RCC 7860 (cell line): ENCODE results near the gene TANC2.

Experiments used
- DNase-seq: peaks from one replicate; pipeline ENCODE4 v3.0.0-alpha.2; 2015; ENCODE audit warnings: low spot score
- FAIRE-seq: peaks from 2 replicates; lab custom pipeline; 2012; peaks lifted over from hg19 to GRCh38; lab: Jason Lieb, UNC

TANC2 gene

DNA sequence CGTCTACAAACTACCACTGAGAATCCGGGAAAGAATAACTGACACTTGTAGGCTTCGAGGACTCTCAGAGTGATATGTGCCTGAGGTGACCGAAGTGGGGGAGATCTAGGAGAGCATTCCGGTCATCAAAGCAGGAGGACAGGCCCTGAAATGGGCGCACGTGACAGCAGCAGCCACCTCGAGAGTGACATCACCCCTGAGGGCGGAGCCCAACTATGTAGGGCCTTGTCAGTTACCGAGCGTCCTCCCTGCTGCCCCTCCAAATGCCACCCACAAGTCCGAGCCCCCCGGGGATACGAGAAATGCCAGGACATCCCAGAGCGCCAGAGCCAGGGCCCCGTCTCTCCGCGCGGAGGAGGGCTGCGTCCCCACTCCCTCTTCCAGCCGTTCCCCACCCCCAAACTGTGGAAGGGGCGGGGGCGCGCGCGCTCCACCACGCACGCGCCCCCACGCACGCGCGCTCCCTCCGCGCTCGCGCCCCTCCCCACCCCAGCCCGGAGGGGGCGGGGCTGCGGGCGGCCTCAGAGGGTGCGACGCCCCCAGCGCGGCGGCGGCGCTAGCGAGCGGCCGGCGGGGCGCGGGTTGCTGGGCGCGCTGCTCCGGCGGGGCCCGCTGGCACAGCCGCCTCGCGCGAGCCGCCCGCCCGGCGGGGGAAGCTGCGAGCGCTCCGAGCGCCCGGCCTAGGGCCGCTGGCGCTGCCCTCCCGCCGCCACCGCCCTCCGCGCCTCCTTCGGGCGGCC is at the start of gene TANC2:
TSS of gene TANC2 (plus strand) at position 550 of the 740 bp plus-strand sequence. CDS start 43,325 bp downstream, outside the sequence.
- FAIRE-seq (no peak), DNase-seq (peak; percentile 13)

DNA sequence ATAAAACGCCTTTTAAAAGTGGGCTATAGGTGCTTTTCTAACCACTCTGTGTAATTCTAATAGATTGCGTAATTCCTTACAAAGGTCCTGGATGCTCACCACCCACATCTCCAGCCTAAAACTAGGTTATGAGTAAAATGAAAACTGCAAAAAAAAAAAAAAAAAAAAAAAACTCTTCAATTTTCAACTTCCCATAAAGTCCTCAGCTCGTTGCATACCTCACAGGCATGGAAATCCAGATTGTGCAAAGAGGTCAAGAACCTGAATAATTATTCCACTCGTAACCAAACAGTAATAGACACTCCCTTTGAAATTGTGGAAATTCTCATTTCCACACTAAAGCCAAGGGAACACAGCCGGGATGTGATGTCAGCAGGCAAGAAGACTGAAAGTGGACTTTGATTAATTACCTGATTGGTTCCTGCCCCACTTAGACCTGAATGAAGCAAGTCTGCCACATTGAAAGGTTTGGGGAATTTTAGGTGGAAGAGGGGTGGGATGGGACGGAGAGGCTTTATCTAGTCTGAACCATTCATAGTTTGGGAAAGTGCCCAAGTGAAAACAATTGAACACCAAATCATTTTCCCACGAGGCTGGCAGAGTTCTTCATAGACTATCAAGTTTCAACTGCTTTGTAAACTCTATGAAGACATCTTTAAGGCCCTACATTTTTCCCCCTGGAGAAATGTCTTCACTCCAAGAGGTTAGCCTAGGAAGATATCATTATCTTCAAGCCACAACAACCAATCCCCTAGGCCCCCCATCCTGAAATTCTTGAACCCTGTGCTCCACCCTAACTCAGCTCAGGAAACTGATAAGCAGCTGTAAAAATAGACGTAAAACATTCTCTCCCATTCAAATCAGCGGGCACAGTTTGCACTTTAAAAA is 49.1 kb upstream of the TANC2 start:
- FAIRE-seq (no peak), DNase-seq (no peak)

DNA sequence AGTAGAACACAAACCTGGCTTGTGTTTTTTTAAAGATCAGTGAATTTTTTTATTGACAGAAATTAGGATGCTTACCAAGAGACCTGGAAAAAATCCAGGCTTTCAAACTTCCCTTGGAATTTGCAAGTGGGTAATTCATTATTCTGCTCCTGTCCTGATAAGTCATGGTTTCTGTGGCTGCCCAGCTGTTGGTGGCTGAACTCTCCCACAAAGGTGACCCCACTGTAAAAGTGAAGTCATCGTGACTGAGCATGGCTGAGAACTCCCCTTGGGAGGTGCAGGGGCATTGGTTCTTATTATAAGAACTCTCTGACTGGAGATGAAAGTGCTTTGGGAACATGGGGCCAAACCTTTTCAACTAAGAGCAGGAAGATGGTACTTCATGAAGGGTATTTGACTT is 46.6 kb upstream of the TANC2 start:
- peak; percentile 88 for FAIRE-seq
- DNase-seq, result peak; percentile 70

DNA sequence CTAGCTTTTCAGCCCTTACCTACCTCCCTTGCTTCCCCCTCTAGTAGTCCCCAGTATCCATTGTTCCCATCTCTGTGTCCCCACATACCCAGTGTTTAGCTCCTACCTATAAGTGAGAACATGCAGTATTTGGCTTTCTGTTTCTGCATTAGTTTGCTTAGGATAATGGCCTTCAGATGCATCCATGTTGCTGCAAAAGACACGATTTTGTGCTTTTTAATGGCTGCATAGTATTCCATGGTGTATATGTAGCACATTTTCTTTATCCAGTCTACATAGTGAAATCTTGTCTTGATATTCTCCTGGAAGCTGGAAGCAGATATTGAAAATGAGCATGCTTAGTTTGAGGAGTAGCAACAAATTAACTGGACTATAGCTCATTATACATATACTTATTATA is 45.7 kb upstream of the TANC2 start:
- DNase-seq, result no peak
- no peak for FAIRE-seq

DNA sequence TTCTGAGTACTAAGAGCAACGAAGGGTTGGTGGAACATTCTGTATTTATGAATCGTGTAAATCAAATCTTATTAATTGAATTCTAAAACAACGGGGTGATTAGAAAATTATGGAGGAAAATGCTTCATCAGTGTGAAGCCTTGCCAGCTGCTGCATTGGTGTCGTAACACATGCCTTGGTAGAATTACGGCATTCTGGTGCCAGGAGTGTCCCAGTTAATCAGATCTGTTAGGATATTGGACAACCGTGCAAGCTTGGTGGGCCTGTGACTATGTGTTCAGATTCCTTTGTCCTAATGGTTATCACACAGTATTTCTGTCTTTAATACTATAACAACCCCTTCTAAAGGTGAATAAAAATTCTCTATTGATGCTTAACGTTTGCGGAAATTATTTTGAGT is 44.2 kb upstream of the TANC2 start:
- FAIRE-seq (no peak), DNase-seq (no peak)

DNA sequence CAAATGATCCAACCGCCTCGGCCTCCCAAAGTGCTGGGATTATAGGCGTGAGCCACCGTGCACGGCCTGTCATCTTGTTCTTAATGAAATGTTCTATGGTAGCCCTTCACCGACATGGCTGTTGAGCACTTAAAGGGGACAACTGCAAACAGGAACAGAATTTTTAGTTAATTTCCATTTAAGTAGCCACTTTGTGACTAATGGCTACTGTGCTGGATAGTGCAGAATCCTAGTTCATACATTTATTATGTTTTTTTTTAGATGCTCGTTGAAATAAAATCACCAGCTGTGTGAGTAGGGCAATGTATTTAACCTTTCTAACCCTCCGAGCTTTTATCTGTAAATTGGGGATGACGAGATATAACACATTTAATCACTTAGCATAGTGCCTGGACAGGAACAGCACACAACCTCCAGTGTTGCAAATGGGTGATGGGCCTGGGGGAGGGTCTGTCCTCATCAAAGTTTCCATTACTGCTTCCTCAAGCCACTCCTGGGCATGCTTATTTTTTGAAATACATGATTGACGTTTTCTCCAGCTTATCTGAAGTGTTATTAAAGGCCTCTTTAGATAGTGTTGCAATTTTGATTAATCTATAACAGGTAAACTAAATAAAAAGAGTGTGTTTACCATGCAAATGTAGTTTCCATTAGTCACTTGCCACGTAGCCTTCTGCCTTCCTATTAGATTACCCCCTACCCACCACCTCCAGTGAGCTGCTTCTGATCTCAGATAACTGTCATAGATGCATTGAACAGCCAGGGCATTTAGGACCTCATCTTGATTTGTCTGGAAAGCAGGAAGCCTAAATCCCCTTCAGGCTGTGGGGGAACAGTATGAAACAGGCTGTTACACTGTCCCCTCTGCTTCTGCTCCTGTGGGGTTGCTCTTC is 42.5 kb upstream of the TANC2 start:
- no peak for FAIRE-seq
- DNase-seq, result no peak

DNA sequence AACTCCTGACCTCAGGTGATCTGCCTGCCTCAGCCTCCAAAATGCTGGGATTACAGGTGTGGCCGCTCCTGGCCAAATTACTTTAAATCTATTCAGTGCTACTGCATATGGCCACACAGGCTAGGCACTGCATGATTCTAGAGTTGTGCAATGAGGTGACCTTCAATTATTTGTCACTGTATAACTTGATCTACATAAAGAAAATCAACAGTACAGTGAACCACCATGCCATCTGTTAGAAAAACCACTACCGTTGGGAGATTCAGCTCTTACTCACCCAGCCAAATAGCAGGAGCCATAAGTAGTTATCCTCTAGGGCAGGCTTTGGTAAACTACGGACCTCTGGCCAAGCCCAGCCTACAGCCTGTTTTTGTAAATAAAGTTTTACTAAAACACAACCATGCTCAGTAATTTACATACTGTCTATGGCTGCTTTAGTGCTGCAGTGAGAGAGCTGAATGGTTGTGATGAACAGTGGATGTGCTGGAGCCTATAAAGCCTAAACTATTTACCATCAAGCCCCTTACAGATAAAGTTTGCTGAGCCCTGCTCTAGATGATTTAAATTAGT is 40.7 kb upstream of the TANC2 start:
- DNase-seq (peak; percentile 22), FAIRE-seq (no peak)

DNA sequence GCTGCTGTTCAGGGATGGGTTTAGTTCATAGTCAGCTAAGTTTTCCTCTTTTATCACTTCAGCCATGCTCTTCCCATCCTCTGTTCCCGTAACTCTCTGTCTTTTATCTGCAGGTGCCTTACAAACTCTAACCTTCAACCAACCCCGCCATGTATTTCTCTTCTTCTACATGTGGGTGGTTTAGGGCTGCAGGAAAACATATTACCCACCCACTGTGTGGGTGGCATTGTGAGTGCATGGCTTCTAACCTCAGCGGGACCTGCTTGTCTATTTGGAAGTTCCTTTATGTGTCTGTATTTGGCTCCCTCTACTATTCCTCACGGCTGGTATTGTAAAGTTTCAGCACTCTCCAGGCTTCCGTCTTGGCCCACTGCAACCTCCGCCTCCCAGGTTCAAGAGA is 39.0 kb upstream of the TANC2 start:
- no peak for FAIRE-seq
- no peak for DNase-seq

DNA sequence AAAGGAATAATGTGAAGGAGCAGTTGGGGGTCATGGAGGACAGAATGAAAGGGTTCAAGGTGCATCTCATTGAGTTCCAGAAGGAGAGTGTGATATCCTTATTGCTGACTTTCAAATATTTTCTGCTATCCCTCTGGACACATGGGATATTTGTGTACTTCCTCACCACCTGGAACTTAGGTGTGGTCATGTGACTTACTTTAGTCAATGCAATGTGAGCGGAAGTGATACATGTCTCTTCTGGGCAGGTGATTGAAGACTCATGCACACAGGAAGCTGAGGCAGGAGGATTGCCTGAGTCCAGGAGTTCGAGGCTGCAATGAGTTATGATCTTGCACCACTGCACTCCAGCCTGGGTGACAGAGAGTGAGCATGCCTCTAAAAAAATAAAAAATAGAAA is 36.7 kb upstream of the TANC2 start:
- FAIRE-seq, result no peak

DNA sequence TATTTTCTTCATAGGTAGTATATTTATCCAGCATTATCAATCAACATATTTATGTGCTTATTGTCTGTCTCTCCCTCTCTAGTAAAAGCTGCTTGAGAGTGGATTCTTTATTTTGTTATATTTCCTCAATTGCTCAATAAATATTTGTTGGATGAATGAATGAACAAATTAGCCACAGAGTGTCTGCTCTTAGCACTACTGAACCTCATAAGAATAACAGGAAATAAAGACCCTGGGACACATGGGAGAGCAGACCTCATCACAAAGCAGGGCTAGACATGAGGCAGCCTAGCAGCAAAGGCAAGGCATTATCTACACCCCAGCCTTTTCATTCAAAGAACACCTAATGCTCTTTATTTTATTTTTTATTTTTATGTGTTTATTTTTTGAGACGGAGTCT is 34.9 kb upstream of the TANC2 start:
- FAIRE-seq (no peak), DNase-seq (no peak)

More for the DNA sequence above, 36.7 kb upstream of the TANC2 start:
- DNase-seq, result no peak

DNA sequence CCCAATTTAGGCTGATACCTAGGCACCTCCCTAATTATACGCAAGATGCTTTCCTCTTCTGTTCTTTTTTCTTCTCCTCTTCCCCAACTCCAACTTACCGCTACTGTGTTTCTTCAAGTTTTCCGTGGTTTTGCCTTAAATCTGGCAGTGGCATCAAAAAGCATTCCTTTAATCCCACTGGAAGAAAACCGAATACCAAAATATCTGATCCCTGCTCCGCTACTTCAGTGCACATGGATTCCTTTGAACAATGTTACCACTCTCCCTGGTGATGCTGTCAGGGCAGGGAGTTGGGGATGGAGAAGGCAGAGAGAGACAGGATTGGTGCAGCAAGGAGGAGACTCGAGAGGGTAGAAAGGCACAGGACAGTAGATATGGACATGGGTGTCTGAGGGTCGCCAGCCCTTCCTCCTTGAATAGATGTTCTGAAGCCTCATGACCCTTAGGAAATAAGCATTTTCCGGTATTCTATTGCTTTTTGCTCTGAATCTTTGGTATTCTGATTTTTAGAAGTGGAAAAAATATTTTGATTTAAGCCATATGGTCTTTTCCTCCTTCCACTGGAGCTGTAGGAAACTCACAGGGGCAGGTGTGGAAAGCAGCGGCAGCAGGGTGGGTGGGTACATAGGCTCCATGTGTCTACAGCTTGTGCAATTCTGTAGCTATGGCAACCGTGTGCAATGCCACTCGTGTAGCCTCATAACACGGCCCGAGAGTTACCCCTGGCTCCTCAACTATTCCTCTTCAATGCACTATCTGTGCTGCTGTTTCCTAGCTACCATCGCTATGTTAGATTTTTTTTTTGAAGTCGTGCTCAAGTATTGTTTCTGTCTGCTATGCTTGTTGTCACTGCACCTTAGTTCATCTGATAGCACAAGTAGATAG is 32.3 kb upstream of the TANC2 start:
- DNase-seq, result no peak
- FAIRE-seq, result no peak

DNA sequence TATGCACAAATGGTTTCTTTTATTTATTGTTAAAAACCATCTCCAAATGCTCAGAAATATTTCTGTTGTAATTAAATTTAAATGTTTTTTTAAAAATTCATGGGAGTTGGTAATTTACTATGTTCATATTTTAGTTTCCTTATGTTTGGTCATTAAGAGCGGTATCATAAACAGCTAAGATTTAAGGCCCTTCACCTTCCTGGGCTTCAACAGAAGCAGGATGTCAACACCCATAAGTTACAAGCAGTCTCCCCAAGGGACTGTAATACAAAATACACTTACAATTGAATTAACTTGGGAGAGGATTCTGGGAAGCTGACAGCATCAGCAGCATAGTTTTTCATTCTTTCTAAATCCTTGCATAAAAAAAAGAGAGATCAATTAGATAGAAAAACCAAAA is 30.9 kb upstream of the TANC2 start:
- no peak for FAIRE-seq

DNA sequence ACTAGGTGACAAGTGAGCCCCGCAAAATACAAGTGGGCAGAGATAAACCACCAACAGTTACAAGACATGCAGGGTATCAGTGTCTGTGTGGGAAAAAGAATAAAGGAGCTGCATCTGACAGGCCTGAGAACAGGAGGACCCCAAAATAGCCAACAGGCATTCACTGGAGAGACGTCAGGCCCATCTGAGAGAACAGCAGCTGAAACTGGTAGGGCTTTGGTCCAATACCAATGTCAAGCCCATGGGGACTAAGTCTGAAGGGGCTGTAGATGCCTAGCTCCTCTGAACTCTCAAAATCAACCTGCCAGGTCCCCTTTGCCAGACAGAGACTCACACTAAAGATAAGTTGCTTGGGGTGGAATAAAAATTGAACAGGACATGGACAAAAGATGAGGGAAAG is 30.5 kb upstream of the TANC2 start:
- DNase-seq (no peak), FAIRE-seq (no peak)

More for the DNA sequence above, 30.9 kb upstream of the TANC2 start:
- no peak for DNase-seq

DNA sequence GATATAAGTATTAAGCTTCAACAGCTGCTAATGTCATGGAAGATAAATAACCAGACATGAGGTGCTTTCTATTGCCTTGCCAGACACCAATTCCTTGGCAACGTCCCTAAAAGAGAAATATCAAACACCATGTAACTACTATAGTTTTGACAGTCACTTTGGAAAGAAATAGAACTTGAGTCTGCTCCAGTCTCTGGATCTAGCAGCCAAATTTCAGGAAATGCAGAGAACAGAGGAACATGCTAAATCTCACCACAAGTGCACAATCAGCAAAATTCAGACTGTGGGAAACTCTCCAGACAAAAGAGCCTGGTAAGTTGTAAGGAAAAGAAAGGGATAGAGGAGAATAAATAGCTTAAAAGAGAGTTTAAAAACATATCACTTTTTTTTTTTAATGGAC is 28.4 kb upstream of the TANC2 start:
- DNase-seq, result no peak
- no peak for FAIRE-seq

DNA sequence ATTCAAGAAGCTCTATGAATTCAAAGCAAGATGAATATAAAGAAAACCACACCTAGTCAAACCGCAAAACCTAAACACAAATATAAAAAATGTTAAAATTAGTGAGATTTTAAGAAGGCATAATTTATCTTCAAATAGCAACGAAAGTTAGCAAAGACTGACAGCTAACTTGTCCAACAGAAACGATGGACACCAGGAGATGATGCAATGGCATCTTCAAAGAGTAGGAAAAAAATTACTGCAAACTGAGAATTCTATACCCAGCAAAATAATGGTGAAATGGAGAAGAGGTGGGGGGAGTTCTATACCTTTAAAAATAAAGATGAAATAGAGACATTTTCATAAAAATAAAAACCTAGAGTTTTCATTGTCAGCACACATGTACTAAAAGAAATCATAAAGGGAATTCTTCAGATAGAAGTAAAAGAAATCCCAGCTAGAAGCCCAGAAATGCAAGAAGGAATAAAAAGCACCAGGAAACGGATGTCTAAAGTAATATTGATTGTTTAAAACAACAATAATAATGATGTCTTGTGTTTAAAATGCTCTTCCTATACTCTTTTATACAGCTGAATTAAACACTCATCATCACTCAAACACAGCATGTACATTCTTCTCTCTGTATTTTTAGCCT is 24.6 kb upstream of the TANC2 start:
- DNase-seq (no peak), FAIRE-seq (no peak)

DNA sequence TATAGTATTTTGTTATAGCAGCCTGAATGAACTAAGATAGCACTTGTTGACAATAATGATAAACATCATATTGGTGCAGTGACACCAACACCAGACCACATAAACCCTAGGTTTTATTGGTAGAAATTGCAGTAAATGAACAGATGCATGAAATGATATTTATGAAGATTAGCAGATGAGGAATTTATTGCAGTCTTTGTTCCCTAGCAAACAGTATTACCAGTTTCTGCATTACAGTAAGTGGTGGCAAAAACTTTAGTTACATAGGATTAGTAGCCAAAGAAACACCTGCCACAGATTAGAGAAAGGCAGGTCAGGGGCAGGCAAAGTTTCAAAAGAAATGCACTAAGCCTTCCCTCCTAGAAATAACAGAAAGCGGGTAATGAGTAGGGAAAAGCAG is 17.7 kb upstream of the TANC2 start:
- no peak for DNase-seq
- FAIRE-seq, result no peak

DNA sequence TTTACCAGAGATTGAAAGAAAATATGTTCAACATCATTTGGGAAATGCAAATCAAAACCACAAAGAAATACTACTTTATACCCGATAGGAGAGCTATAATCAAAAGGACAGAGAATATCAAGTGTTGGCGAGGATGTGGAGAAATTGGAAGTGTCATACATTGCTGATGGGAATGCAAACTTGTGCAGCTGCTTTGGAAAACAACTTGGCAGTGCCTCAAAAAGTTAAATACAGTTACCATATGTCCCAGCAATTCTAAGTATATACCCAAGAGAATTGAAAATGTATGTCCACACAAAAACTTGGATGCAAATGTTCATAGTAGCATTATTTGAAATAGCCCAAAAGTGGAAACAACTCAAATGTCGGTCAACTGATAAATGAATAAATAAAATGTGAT is 17.0 kb upstream of the TANC2 start:
- DNase-seq (no peak), FAIRE-seq (no peak)

DNA sequence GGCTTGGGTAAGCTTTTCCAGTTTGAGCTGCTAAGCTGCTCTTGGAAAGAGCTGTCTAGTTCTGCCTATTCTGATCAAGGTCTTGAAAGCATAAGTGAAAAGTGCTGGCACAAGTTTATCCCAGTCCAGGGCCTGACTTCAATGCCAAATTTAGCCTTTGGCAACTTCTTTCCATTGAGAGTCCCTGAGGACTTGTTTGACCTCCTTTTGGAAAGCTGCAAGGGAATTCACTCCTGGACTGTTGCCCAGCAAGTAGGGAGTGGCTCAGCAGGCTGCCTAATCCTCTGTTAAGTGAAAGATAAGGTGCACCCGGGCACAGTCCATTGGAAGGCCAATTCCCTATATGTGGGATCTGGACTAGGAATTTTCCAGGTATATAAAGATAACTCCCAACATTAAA is 16.0 kb upstream of the TANC2 start:
- DNase-seq, result no peak
- FAIRE-seq, result no peak

DNA sequence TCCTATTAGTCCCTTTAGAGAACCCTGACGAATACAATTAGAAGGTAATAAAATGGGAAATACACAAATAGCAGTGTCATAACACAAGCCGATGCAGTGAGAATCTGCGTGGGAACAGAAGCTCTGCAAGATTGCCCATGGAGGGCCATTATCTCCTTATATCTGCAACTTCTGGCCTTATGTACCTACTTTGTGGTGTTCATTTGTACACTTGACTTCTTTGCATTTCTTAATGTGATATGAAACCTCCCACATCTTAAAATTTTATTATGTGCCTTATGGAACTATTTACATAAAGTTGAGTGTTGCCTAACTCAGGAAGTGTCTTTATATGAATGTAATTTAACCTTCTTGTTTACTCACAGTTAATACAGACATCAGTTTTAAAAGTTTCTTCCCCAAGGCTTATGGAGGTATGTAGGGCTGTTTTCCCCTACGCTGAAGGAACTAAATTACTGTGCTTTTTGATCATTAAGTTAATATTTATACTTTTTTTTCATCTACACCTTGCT is 10.1 kb upstream of the TANC2 start:
- FAIRE-seq, result no peak
- DNase-seq, result no peak
